HG03064 (cell line): ENCODE measurements around the gene SLAIN2.
A peak's percentile ranks its signal among the peaks of the same experiment; 100 is the strongest.
"Not testable (repeated sequence)": the region's sequence is repeated elsewhere in the genome, so short reads cannot be mapped to it uniquely, and the experiment has no call there.

Source experiments
- ATAC-seq: cut with Tn5 transposase; IDR thresholded peaks from one replicate; pipeline ENCODE4 v1.9.1; 2021; ENCODE audit warnings: low read depth; ENCODE audit not compliant: unreplicated experiment

SLAIN2 gene

GRCh38 chr4:48340965-48341775 lies at the start of gene SLAIN2:
Gene SLAIN2, plus strand, starts transcription at chr4:48341529. Its CDS starts 211 bp downstream, at chr4:48341740.
- ATAC-seq: peak; percentile 84

- not testable (repeated sequence) for ATAC-seq
Observed at GRCh38 chr4:48292218-48292790, 49.0 kb upstream of the SLAIN2 start.

- ATAC-seq: no peak
Observed at GRCh38 chr4:48295116-48295515, 46.2 kb upstream of the SLAIN2 start.

GRCh38 chr4:48296365-48296764 lies 45.0 kb upstream of the SLAIN2 start:
- ATAC-seq: peak; percentile 95

GRCh38 chr4:48297256-48297846 lies 44.0 kb upstream of the SLAIN2 start:
- no peak for ATAC-seq

- ATAC-seq: no peak
Observed at GRCh38 chr4:48299560-48299959, 41.8 kb upstream of the SLAIN2 start.

GRCh38 chr4:48300004-48300403 lies 41.3 kb upstream of the SLAIN2 start:
- no peak for ATAC-seq

GRCh38 chr4:48305508-48305907 lies 35.8 kb upstream of the SLAIN2 start:
- no peak for ATAC-seq

- ATAC-seq: no peak
Observed at GRCh38 chr4:48307528-48307927, 33.8 kb upstream of the SLAIN2 start.

- ATAC-seq: no peak
Observed at GRCh38 chr4:48308901-48309300, 32.4 kb upstream of the SLAIN2 start.

- ATAC-seq: no peak
Observed at GRCh38 chr4:48311896-48312295, 29.4 kb upstream of the SLAIN2 start.

GRCh38 chr4:48314746-48315145 lies 26.6 kb upstream of the SLAIN2 start:
- ATAC-seq: not testable (repeated sequence)

- ATAC-seq: no peak
Observed at GRCh38 chr4:48315728-48316630, 25.4 kb upstream of the SLAIN2 start.

GRCh38 chr4:48321312-48321711 lies 20.0 kb upstream of the SLAIN2 start:
- no peak for ATAC-seq

GRCh38 chr4:48322063-48322462 lies 19.3 kb upstream of the SLAIN2 start:
- no peak for ATAC-seq

GRCh38 chr4:48324281-48324680 lies 17.0 kb upstream of the SLAIN2 start:
- no peak for ATAC-seq

- ATAC-seq: no peak
Observed at GRCh38 chr4:48329193-48329592, 12.1 kb upstream of the SLAIN2 start.

GRCh38 chr4:48329976-48330375 lies 11.4 kb upstream of the SLAIN2 start:
- ATAC-seq: no peak

- no peak for ATAC-seq
Observed at GRCh38 chr4:48331577-48332330, 9.6 kb upstream of the SLAIN2 start.

GRCh38 chr4:48332661-48333060 lies 8.7 kb upstream of the SLAIN2 start:
- no peak for ATAC-seq
